Measurements from ENCODE around the gene CHRFAM7A.
"Not testable (repeated sequence)": the region's sequence is repeated elsewhere in the genome, so short reads cannot be mapped to it uniquely, and the experiment has no call there.

CHRFAM7A gene

DNA sequence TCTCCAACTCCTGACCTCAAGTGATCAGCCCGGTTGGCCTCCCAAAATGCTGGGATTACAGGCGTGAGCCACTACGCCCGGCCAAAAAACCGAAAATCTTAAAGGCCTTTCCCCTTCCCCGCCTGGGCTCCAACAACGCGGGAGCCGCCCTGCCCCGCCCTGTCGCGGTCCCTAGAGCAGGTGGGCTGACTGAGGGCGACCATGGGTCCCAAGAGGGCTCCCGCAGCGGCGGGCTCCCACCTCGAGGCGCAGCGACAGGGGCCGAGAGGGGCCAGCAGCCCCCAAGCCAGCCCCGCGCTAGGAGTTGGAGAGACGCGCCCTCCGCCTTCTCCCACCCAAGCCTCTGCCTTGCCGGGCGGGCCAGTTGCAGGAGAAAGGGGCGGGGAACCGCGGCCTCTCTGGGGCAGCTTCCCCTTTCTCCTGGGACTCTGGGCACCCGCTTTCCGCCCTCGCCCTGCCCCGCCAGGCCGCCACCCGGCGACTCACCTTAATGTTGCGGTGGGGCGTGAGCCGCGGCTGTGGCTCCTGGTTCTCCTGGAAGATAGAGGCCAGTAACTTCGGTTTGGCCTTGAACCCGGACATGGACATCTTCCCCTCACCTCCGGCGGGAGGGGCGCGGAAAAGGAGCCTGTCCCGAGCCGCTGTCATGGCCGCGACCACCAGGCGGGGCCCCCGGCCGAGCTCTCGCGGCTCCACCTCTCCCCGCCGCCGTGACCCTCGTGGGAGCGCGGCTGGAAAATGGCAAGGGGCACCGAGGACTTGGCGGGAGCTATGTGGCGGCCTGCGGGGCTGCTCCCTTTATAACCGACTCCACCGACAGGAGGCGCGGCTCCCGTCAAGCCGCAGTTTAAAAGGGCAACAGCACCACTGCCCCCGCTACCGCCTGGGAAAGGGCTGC, at the start of gene CHRFAM7A:
TSS of gene CHRFAM7A (minus strand) at position 775 of the 898 bp plus-strand sequence. CDS start 10,189 bp downstream, outside the sequence.
- DNase-seq (ENCODE audit: low spot score); H3K9me3 ChIP-seq (ENCODE audit: severe bottlenecking); H3K27ac ChIP-seq (ENCODE audit: poor library complexity, severe bottlenecking); H3K4me3 ChIP-seq (ENCODE audit: severe bottlenecking); H3K27me3 ChIP-seq (ENCODE audit: insufficient read depth, poor library complexity, severe bottlenecking); H3K36me3 ChIP-seq (ENCODE audit: low read depth); H3K4me1 ChIP-seq (ENCODE audit: insufficient read depth, poor library complexity, severe bottlenecking): not testable (repeated sequence)
- peak; percentile 72 for ATAC-seq (ENCODE audit: low read depth)

DNA sequence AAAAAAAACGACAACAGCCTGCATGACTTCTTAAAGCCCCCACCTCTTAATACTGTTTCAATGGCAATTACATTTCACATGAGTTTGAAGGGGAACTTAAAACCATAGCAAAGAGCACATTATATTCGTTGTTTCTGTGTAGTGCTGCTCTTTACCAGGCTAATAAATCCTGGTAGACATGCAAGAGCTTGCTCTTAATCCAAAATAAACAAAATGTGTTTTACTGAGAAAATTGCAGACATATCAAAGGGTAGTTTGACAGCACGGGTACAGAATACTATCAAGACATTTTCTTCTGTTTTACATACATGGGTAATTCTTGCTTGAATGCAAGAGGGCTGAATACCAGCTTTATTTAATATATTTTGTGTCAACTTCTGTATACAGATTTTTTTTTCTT, 45.0 kb upstream of the CHRFAM7A start:
- DNase-seq (ENCODE audit: low spot score); H3K9me3 ChIP-seq (ENCODE audit: severe bottlenecking); ATAC-seq (ENCODE audit: low read depth): not testable (repeated sequence)

GRCh38 chr15:30435878-30436277, 42.5 kb upstream of the CHRFAM7A start:
- DNase-seq (ENCODE audit: low spot score): peak; percentile 51
- not testable (repeated sequence) for H3K4me1 ChIP-seq (ENCODE audit: insufficient read depth, poor library complexity, severe bottlenecking); H3K27me3 ChIP-seq (ENCODE audit: insufficient read depth, poor library complexity, severe bottlenecking); H3K4me3 ChIP-seq (ENCODE audit: severe bottlenecking); H3K9me3 ChIP-seq (ENCODE audit: severe bottlenecking); H3K36me3 ChIP-seq (ENCODE audit: low read depth); ATAC-seq (ENCODE audit: low read depth); H3K27ac ChIP-seq (ENCODE audit: poor library complexity, severe bottlenecking)

More for the DNA sequence above, 45.0 kb upstream of the CHRFAM7A start:
- not testable (repeated sequence) for H3K4me3 ChIP-seq (ENCODE audit: severe bottlenecking); H3K27me3 ChIP-seq (ENCODE audit: insufficient read depth, poor library complexity, severe bottlenecking); H3K27ac ChIP-seq (ENCODE audit: poor library complexity, severe bottlenecking); H3K4me1 ChIP-seq (ENCODE audit: insufficient read depth, poor library complexity, severe bottlenecking); H3K36me3 ChIP-seq (ENCODE audit: low read depth)

GRCh38 chr15:30420723-30421122, 27.4 kb upstream of the CHRFAM7A start:
- not testable (repeated sequence) for ATAC-seq (ENCODE audit: low read depth); H3K4me3 ChIP-seq (ENCODE audit: severe bottlenecking); H3K36me3 ChIP-seq (ENCODE audit: low read depth); DNase-seq (ENCODE audit: low spot score); H3K27ac ChIP-seq (ENCODE audit: poor library complexity, severe bottlenecking); H3K4me1 ChIP-seq (ENCODE audit: insufficient read depth, poor library complexity, severe bottlenecking); H3K27me3 ChIP-seq (ENCODE audit: insufficient read depth, poor library complexity, severe bottlenecking); H3K9me3 ChIP-seq (ENCODE audit: severe bottlenecking)

DNA sequence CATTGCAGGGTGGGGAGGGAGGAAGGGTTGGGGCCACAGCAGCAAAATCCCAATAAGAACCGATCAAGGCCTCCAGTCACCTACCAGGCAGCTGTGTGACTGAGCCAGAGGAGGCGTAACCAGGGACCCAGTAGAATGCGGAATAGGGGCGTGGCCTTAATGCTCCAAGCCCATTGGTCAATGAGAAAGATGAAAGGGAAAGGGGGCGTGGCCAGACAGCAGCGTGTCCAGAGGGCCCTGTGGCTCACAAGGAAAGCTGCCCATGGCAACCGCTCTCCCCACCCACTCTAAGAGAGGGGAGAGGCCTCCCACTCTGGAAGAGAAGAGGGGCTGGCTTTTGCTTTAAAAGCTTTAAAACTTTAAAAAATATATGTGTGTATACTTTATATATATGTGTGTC, 20.8 kb upstream of the CHRFAM7A start, which contains the start of gene GOLGA8R:
TSS of gene GOLGA8R (minus strand) at position 101 of the 400 bp plus-strand sequence. CDS start at position 3, 98 bp downstream.
- H3K27ac ChIP-seq (ENCODE audit: poor library complexity, severe bottlenecking); H3K4me3 ChIP-seq (ENCODE audit: severe bottlenecking); H3K4me1 ChIP-seq (ENCODE audit: insufficient read depth, poor library complexity, severe bottlenecking); ATAC-seq (ENCODE audit: low read depth); H3K9me3 ChIP-seq (ENCODE audit: severe bottlenecking); DNase-seq (ENCODE audit: low spot score); H3K27me3 ChIP-seq (ENCODE audit: insufficient read depth, poor library complexity, severe bottlenecking); H3K36me3 ChIP-seq (ENCODE audit: low read depth): not testable (repeated sequence)

GRCh38 chr15:30407636-30408035, 14.3 kb upstream of the CHRFAM7A start:
- DNase-seq (ENCODE audit: low spot score): peak; percentile 47
- H3K27ac ChIP-seq (ENCODE audit: poor library complexity, severe bottlenecking); ATAC-seq (ENCODE audit: low read depth); H3K4me1 ChIP-seq (ENCODE audit: insufficient read depth, poor library complexity, severe bottlenecking); H3K36me3 ChIP-seq (ENCODE audit: low read depth); H3K4me3 ChIP-seq (ENCODE audit: severe bottlenecking); H3K27me3 ChIP-seq (ENCODE audit: insufficient read depth, poor library complexity, severe bottlenecking); H3K9me3 ChIP-seq (ENCODE audit: severe bottlenecking): not testable (repeated sequence)

GRCh38 chr15:30398988-30399387, 5.6 kb upstream of the CHRFAM7A start:
- H3K27ac ChIP-seq (ENCODE audit: poor library complexity, severe bottlenecking); DNase-seq (ENCODE audit: low spot score); H3K4me3 ChIP-seq (ENCODE audit: severe bottlenecking); H3K27me3 ChIP-seq (ENCODE audit: insufficient read depth, poor library complexity, severe bottlenecking); H3K9me3 ChIP-seq (ENCODE audit: severe bottlenecking); H3K36me3 ChIP-seq (ENCODE audit: low read depth); H3K4me1 ChIP-seq (ENCODE audit: insufficient read depth, poor library complexity, severe bottlenecking): not testable (repeated sequence)
- TF ChIP-seq, protein P1, sequence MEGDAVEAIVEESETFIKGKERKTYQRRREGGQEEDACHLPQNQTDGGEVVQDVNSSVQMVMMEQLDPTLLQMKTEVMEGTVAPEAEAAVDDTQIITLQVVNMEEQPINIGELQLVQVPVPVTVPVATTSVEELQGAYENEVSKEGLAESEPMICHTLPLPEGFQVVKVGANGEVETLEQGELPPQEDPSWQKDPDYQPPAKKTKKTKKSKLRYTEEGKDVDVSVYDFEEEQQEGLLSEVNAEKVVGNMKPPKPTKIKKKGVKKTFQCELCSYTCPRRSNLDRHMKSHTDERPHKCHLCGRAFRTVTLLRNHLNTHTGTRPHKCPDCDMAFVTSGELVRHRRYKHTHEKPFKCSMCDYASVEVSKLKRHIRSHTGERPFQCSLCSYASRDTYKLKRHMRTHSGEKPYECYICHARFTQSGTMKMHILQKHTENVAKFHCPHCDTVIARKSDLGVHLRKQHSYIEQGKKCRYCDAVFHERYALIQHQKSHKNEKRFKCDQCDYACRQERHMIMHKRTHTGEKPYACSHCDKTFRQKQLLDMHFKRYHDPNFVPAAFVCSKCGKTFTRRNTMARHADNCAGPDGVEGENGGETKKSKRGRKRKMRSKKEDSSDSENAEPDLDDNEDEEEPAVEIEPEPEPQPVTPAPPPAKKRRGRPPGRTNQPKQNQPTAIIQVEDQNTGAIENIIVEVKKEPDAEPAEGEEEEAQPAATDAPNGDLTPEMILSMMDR (IDR thresholded peaks at IDR 0.05; ENCODE audit: poor library complexity, severe bottlenecking): peak; percentile 9
- peak; percentile 82 for ATAC-seq (ENCODE audit: low read depth)

DNA sequence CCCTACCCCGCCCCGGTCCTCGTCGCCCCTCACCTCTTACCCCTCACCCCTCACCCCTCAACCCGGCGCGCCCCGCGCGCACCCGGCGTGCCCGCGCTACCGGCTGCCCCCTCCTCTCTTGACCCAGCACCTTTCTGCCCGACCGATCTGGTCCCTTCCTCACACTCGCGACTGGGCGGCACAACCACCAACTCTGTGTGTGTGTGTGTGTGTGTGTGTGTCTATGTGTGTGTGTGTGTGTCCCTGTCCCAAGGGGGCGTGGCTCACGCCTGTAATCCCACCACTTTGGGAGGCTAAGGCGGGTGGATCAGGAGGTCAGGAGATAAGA, 288 bp upstream of the CHRFAM7A start:
- not testable (repeated sequence) for H3K36me3 ChIP-seq (ENCODE audit: low read depth); H3K4me3 ChIP-seq (ENCODE audit: severe bottlenecking); H3K27ac ChIP-seq (ENCODE audit: poor library complexity, severe bottlenecking); H3K9me3 ChIP-seq (ENCODE audit: severe bottlenecking); DNase-seq (ENCODE audit: low spot score); H3K27me3 ChIP-seq (ENCODE audit: insufficient read depth, poor library complexity, severe bottlenecking); H3K4me1 ChIP-seq (ENCODE audit: insufficient read depth, poor library complexity, severe bottlenecking)
- ATAC-seq (ENCODE audit: low read depth): peak; percentile 26; the same call in 2 of the 3 replicates

DNA sequence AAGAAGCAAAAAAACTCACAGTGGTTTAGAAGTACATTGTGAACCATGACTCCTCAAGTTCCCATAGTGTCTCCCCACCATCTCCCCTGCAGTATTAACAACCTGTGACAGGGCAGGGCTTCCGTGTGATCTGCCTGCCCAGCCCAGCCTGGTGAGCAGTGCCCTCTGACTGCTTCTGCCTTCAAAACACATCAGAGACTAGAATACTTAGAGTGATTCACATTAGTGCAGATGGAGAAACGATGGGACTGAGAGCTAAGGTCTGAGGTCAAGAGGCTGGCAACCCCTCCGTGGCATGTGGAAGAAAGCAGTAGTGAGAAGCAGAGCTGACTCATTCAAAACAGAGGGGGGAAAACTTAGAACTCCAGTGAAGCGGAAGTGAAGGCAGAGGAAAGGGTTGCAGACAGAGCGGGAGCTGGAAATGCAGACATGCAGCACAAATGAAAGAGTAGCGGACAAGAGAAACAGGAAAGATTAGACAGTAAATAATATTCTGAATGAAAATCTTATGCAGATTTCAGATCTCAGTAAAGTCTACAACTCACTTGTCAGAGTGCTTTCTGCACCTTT, 6.9 kb downstream of the CHRFAM7A start:
- DNase-seq (ENCODE audit: low spot score); H3K4me1 ChIP-seq (ENCODE audit: insufficient read depth, poor library complexity, severe bottlenecking); ATAC-seq (ENCODE audit: low read depth); H3K9me3 ChIP-seq (ENCODE audit: severe bottlenecking); H3K4me3 ChIP-seq (ENCODE audit: severe bottlenecking); H3K27ac ChIP-seq (ENCODE audit: poor library complexity, severe bottlenecking); H3K36me3 ChIP-seq (ENCODE audit: low read depth); H3K27me3 ChIP-seq (ENCODE audit: insufficient read depth, poor library complexity, severe bottlenecking): not testable (repeated sequence)

DNA sequence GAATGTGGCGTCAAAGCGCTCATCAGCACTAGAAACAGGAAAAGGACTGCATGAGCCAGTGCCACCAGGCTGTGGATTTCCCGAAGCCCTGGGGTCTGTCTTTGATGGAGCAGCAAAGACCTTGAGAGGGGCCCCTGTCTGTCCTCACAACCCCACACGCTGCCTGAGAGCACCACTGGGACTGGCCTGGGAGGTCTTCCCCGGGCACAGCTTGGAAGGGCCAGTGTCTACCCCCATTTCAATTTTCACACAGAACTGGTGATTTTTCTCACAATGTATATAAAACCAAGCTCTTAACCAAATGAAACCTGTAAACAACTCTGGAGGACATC, 16.3 kb downstream of the CHRFAM7A start:
- not testable (repeated sequence) for H3K36me3 ChIP-seq (ENCODE audit: low read depth); DNase-seq (ENCODE audit: low spot score); H3K27me3 ChIP-seq (ENCODE audit: insufficient read depth, poor library complexity, severe bottlenecking); H3K27ac ChIP-seq (ENCODE audit: poor library complexity, severe bottlenecking); H3K4me1 ChIP-seq (ENCODE audit: insufficient read depth, poor library complexity, severe bottlenecking); H3K9me3 ChIP-seq (ENCODE audit: severe bottlenecking); H3K4me3 ChIP-seq (ENCODE audit: severe bottlenecking)
- ATAC-seq (ENCODE audit: low read depth): peak; percentile 14; the same call in 1 of the 3 replicates
